Measurements from ENCODE around the gene PHC1. TPM values are rescaled to one million over a fixed set of nuclear protein-coding genes. Genes with fewer than 3 reads are reported as not detected.
A peak's percentile ranks its signal among the peaks of the same experiment; 100 is the strongest.

Gene PHC1
- total RNA-seq, 1 experiment from 2014 or later: 27.9 TPM

GRCh38 chr12:8887285-8887715 is 27.0 kb upstream of the PHC1 start:
- no peaks in the 10 kb centered on the region for H3K4me1 Mint-ChIP-seq (ENCODE audit: low read depth, unreplicated experiment)
- H3K27ac Mint-ChIP-seq (ENCODE audit: unreplicated experiment): no peak overlapping the region
- no peaks in the 10 kb centered on the region for H3K36me3 Mint-ChIP-seq (ENCODE audit: insufficient read depth, unreplicated experiment)
- intact Hi-C loops (cut with micrococcal nuclease; ENCODE audit: unreplicated experiment): no loop called here
- H3K9me3 Mint-ChIP-seq (ENCODE audit: low read depth, unreplicated experiment): no peaks in the 10 kb centered on the region
- peaks cover 12% of the 10 kb centered on the region for H3K27me3 Mint-ChIP-seq (ENCODE audit: unreplicated experiment)
- CTCF ChIA-PET: no interaction called here
- BruUV-seq (replicated peaks): no TSS peak
- H3K4me3 Mint-ChIP-seq (ENCODE audit: low read depth, unreplicated experiment): no peak overlapping the region
- no peak for TF ChIP-seq CTCF (IDR thresholded peaks at IDR 0.05; ENCODE audit: unreplicated experiment)
- no peak for DNase-seq

DNA sequence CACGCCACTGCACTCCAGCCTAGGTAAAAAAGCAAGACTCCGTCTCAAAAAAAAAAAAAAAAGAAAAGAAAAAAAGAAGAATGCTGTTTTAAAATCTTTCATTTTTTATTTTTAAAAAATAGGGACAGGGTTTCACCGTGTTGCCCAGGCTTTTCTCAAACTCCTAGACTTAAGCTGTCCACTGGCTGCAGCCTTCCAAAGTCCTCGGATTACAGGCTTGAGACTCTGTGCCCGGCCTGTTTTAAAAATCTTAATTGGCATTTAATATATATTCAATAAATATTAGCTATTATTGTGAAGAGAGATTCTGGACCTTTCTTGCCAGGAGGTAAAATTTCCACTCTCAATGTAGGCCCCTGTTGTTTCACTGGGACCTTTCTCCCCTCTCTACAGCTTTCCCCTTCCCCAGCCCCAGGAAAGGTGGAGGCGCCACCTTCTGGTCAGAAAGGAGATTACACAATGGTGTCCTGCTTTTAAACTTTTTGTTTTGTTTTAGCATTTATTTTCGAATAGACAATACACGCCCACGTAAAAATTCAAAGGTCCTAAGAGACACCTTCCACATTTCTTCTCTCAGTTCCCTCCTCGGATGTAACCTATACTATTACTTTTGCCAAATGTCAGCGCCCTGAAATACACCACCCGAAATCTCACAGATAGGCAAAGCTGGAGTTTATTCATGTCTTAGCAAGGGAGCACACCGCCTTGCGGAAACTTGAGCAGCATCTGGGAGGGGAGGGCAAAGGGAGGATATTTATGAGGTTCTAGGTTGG is 23.8 kb upstream of the PHC1 start:
- CTCF ChIA-PET: interaction anchor here (0.6 to 2.1 kb wide), 12 partner anchors 19 to 353 kb away, joined by 3 to 25 read pairs (median 4); partner anchors contain the start of gene M6PR
- BruUV-seq (replicated peaks): no TSS peak

GRCh38 chr12:8891976-8892375 is 22.3 kb upstream of the PHC1 start:
- no peak overlapping the region for H3K4me3 Mint-ChIP-seq (ENCODE audit: low read depth, unreplicated experiment)
- intact Hi-C loops (cut with micrococcal nuclease; ENCODE audit: unreplicated experiment): loop anchor here (2.0 to 10.0 kb wide), 2 partner anchors 111 to 347 kb away; partner anchors contain the start of gene CLEC4E
- H3K27me3 Mint-ChIP-seq (ENCODE audit: unreplicated experiment): no peaks in the 10 kb centered on the region
- BruUV-seq (replicated peaks): no TSS peak
- no peaks in the 10 kb centered on the region for H3K9me3 Mint-ChIP-seq (ENCODE audit: low read depth, unreplicated experiment)
- no peaks in the 10 kb centered on the region for H3K4me1 Mint-ChIP-seq (ENCODE audit: low read depth, unreplicated experiment)
- no peak for DNase-seq
- TF ChIP-seq CTCF (IDR thresholded peaks at IDR 0.05; ENCODE audit: unreplicated experiment): no peak
- H3K27ac Mint-ChIP-seq (ENCODE audit: unreplicated experiment): no peak overlapping the region
- no peaks in the 10 kb centered on the region for H3K36me3 Mint-ChIP-seq (ENCODE audit: insufficient read depth, unreplicated experiment)
- CTCF ChIA-PET: no interaction called here

More for the DNA sequence above, 23.8 kb upstream of the PHC1 start:
- Mint-ChIP-seq H3K27me3 (ENCODE audit: unreplicated experiment) (no peaks in the 10 kb centered on the region), H3K27ac (ENCODE audit: unreplicated experiment) (no peak overlapping the region), H3K4me1 (ENCODE audit: low read depth, unreplicated experiment) (no peaks in the 10 kb centered on the region), H3K36me3 (ENCODE audit: insufficient read depth, unreplicated experiment) (no peaks in the 10 kb centered on the region), H3K4me3 (ENCODE audit: low read depth, unreplicated experiment) (peak overlapping the region; percentile 74), H3K9me3 (ENCODE audit: low read depth, unreplicated experiment) (no peaks in the 10 kb centered on the region)
- DNase-seq: peak; percentile 66
- peak; percentile 70 for TF ChIP-seq CTCF (IDR thresholded peaks at IDR 0.05; ENCODE audit: unreplicated experiment)
- intact Hi-C loops (cut with micrococcal nuclease; ENCODE audit: unreplicated experiment): loop anchor here (1.0 to 10.0 kb wide), 4 partner anchors 110 to 346 kb away; partner anchors contain the start of gene CLEC4E

GRCh38 chr12:8894378-8894777 is 19.9 kb upstream of the PHC1 start:
- Mint-ChIP-seq H3K4me3 (ENCODE audit: low read depth, unreplicated experiment) (no peak overlapping the region), H3K27me3 (ENCODE audit: unreplicated experiment) (no peaks in the 10 kb centered on the region), H3K27ac (ENCODE audit: unreplicated experiment) (no peak overlapping the region), H3K9me3 (ENCODE audit: low read depth, unreplicated experiment) (no peaks in the 10 kb centered on the region), H3K4me1 (ENCODE audit: low read depth, unreplicated experiment) (no peaks in the 10 kb centered on the region), H3K36me3 (ENCODE audit: insufficient read depth, unreplicated experiment) (no peaks in the 10 kb centered on the region)
- CTCF ChIA-PET: interaction anchor here (0.6 kb wide), 1 partner anchor 225 kb away, joined by 4 read pairs; no protein-coding TSS in a partner anchor
- no TSS peak for BruUV-seq (replicated peaks)
- TF ChIP-seq CTCF (IDR thresholded peaks at IDR 0.05; ENCODE audit: unreplicated experiment): no peak
- DNase-seq: no peak
- intact Hi-C loops (cut with micrococcal nuclease; ENCODE audit: unreplicated experiment): loop anchor here (10.0 kb wide), 1 partner anchor 350 kb away; the partner anchor contains the start of gene CLEC4E
